ENCODE data around the gene STAP2.
A peak's percentile ranks its signal among the peaks of the same experiment; 100 is the strongest.

STAP2 gene

DNA sequence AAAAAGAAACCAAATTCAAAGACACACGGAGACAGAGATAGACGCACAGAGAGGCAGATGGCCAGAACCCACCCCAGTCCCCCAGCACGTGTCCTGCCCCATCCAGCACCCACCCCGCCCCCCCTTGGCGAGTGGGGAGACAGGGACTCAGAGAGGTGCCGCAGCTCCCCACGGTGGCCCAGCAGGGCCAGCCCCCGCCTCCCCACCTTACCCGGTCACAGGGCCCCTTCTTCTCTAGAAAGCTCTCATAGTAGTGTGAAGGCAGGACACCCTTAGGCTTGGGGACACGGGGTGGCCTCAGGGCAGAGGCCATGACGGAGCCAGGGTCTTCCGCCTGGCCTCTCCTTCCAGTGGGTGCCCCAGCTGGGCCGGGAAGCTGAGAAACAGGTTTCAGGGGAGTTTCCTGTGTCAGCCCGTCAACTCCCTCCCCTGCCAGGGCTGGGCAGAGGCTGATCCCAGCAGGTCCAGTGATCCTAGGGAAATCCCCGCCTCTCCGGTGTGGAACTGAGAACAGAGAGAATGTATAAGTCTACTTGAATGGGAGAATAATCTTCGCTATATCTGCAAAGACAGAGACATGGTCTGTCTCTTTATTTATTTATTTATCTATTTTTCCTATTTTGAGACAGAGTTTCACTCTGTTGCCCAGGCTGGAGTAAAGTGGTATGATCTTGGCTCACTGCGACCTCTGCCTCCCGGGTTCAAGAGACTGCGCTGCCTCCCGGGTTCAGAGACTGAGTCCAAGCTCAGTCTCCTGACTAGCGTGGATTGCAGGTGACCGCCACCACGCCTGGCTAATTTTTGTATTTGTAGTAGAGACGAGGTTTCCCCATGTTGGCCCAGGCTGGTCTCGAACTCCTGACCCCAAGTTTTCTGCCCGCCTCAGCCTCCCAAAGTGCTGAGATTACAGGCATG lies at the start of gene STAP2:
Gene STAP2, minus strand, starts transcription at position 387 of the 915 bp plus-strand sequence. Its CDS starts 74 bp downstream, at position 313.
- no peak for DNase-seq (ENCODE audit: low spot score)

DNA sequence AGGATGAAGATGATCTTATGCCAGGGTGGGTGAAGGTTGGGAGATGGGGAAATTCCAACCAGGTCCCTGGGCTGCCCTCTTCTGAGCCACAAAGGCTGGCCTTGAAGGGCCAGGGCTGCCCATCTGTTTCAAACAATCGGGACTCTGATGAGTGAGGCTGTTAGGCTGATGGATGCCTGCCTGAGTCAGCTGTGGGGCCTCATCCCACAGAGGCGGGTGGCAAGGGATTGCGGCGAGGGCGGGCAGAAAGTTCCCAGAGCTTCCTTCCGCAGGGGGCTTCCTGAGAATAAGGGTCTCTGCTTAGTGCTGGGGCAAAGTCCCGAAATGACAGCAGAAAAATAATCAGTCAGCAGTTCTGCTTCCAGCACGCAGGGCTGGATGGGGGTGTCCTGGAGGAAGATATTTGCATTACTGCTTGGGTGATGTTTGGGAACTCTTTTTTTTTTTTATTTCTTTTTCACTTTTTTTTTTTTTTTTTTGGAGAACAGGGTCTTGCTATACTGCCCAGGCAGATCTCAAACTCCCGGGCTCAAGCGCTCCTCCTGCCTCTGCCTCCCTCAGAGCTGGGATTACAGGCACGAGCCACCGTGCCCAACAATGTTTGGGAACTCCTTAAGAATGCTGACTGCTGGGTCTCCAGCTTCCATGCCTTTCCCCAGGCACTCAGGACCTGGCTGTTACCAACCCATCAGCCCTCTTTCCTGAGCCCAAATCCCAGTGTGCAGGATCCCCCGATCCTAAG lies 47.6 kb upstream of the STAP2 start:
- DNase-seq (ENCODE audit: low spot score) = no peak

DNA sequence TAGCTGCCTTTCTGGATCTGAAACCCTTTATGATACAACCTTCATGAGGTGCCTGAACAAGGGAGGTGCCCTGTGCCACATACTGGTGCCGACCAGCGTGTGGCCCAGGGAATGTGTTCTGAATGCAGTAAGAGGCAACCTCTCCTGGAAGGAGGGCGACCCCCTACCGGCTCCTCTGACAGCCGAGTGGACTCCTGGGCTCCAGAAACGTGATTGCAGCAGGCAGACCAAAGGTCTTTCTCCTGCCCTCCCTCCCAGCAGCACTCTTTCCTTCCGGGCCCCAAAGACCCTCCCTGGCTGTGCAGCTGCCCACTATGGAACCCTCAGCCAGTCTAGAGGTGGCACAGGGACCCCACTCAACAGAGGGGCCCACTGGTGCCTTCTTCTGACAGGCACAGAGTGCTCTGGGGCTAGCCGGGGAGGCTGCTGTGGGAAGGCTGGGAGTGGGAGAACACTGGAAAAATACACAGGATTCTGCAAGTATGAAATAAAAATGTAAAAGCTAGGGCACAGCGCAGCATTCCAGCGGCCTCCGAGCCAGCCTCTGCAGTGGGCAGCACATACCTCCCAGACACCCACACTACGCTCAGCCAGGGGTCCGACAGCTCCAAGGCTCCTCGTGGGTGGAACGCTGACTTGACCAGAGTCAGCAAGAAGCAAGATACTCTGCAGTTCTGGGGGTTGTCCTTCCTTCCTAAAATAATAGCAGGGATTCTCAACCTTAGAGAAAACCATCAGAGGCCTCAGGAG lies 46.8 kb upstream of the STAP2 start:
- DNase-seq (ENCODE audit: low spot score) = no peak

GRCh38 chr19:4380254-4380727 lies 41.7 kb upstream of the STAP2 start:
- DNase-seq (ENCODE audit: low spot score) = no peak

DNA sequence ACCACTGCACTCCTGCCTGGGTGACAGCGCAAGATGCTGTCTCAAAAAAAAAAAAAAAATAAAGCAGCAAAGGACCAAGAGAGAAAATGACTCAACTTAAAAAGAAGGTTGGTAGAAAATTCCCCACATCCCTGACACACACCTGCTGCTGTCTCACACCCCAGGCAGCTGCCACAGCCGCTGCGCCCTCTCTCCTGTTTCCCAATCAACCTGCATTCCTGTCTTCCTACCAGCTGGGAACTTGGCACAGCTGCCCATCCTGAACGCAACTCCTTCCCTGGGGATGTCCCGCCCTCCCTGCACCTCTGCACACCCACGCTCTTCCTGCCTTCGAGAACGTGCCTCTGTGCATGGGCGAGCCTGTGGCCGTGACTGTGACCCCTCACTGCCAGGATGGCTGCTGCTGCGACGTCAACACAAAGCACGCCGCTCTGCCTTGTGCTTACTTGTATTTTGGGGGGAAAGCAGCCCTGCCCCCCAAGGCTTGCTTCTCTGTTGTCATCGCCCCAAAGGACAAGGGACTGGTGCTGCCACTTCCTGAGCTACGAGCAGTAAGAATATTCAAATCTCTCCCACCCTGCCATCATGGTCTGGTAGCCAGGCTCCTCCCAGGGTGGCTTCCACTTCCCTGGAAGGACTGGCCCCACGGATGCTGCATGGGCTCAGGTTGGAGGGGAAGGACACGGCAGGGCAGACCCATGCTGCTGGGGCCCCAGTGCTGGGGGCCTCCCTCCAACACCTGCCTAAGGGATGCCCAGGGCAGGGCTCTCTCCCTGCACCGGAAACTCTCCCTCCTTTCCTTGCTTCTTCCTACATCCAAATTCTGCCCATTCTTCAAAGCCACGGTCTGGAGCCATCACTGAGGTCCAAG lies 41.0 kb upstream of the STAP2 start:
- DNase-seq (ENCODE audit: low spot score) = no peak

DNA sequence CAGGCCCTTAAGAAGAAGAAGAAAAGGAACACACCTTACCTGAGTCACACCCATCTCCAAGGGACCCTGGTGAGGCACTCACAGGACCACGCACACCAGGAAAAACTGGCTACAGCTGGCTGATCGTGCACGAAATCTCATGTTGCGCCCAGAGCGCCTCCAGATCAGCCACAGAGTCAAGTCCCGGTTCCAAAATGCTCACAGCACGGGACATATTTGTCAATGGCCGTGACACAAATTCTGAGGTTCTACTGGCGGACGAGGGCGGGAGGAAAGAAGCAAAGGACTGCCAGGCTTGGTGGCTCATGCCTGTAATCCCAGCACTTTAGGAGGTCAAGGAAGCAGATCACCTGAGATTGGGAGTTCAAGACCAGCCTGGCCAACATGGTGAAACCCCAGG lies 40.3 kb upstream of the STAP2 start:
- DNase-seq (ENCODE audit: low spot score) = no peak

DNA sequence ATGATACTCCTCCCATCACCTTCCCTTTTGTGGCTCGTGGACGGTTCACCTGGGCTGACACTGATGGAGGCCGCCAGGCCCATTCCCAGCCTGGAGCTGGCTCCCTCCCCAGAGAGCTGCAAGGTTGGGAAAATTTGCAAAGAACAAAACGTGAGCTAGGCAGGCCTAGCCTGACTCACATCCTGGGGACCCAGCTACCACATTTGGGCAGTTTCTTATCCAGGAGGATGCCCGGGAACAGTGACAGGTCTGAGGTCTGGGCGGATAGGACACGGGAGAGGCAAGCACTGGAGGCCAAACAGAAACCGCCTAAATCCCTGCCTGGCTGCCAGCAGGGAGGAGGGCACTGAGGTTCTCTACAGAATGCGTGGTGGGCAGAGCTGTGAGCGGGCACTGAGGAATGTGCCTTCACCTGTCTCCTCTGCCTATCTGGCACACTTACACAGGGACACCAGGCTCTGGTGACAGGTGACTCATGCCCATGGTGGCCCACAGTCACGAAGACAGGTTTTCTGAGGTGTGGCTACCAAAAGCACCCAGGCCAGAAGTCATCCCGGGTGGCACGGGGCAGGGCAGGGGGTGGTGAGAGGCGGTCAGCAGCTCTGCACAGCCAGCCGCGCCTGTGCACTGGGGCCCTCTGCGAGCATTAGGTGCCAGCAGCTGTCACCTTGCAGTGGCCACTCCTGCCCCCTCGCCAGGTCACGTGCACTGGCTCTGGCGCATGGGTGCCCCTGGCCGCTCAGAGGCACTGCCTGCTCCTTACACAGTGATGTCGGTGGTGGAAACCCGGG lies 38.6 kb upstream of the STAP2 start:
- DNase-seq (ENCODE audit: low spot score) = no peak

DNA sequence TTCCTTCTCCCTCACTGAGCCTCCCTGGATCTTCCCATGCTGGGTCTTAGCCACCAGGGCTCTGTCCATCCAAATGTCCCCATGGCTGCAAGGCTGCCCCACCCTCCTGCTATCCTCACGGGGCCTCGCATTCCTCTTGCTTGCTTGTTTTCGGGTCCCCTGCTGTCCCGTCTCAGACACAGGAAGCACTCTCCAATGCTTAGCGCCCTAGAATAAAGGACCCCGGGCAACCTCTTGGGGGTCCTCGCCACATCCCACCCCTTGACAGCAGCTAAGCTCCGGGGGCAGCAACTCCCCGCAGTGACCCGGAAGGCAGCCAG lies 38.0 kb upstream of the STAP2 start:
- no peak for DNase-seq (ENCODE audit: low spot score)

DNA sequence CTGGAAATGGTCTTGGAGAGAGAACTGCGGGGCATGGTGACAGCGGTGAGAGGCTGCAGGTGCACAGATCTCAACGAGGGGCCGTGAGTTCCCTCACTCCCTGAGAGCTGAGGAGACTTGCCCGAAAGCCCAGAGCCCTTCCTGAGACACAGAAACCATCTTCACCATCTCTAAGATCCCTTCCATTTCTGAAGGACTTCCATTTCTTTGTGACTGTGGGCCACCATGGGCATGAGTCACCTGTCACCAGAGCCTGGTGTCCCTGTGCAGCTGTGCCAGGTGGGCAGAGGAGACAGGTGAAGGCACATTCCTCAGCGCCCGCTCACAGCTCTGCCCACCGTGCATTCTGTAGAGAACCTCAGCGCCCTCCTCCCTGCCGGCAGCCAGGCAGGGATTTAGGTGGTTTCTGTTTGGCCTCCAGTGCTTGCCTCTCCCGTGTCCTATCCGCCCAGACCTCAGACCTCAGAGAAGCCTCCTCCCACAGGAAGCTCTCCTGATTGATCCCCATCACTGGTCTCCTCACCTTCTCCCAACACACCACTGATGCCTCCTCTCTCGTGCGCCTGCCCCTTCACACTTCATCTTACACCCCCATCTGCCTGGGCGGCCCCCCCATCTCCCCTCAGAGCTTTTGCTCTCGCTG lies 37.5 kb upstream of the STAP2 start:
- no peak for DNase-seq (ENCODE audit: low spot score)

DNA sequence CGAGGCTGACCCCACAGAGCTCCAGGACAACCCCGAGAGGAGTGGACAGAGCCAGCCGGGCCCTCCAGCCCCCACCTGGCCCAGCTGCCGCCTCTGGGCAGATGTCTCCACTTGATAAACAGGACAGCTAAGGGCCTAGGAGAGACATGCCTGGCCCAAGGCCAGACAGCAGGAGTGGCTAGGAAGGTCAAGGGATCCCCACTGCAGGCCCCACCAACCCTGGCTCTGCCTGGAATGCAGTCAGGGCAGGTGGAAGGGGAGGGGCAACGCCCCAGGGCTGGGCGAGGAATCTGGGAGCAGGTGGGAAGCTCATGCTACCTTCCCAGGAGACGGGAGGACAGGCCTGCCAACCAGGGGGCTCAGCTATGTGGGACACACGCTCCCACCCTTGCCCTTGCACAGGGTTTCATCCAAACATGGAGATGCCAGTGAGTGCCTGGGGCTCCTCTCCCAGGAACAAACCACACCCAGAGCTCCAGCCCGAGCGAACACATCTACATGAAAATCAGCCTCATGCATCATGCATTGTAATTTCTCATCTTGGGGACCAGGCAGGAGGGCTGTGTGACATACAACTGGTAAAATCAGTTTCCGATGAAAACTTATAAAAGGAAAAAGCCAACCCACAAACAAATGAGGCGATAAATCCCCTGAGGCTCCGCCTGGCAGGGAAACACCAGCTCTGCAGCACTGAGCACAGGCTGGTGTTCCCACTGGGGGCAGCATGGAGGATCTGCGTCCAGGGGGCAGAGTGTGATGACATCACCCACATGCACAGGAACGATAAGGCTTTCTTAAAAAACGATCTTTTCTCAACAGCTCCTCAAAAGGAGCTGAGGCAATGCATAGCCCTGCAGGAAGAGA lies 36.8 kb upstream of the STAP2 start:
- peak; percentile 62 for DNase-seq (ENCODE audit: low spot score)

GRCh38 chr19:4374498-4375163 lies 36.0 kb upstream of the STAP2 start:
- peak; percentile 90 for DNase-seq (ENCODE audit: low spot score)

DNA sequence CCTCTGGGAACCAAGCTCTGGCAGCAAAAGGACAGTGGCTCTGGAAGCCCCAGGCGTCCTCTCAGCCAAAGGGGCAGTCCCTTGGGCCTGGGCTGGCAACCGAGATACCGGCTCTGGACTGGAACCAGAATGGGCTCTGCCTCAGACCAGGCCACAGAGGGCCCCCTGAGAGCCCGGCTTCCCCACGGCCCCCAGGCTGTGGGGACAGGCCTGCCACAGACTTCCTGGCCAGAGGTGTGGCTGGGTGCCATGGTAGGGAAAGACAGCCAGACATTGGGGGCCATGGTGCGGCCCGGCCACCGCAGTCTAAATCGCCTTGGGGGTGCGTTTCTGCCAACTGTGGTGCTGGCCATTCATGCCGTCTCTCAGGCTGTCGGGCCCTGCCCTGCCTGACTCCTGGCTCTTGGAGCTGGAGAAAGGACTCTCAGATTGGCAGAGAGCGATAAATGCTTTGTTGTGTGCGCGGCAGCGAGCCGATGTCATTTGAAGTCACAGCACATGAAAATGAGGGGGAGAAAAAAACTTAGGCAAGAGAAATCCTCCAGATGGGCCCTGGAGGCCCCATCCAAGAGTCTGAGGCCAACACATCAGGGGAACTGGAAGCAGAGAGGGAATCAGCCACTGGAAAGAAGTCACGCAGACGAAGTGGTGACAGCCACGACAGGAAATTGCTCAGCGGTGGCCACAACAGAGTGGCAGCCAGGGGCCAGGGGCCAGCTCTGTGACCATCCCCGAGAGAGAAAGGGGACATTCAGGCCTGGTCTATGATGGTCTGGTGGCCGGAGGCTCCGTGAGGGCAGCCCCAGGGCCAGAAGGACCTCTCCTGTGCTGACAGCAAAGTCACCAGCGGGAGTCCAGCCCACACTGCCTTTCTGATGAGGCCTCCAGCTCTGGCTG lies 35.2 kb upstream of the STAP2 start:
- peak; percentile 54 for DNase-seq (ENCODE audit: low spot score)

- DNase-seq (ENCODE audit: low spot score) = no peak
These were observed 34.4 kb upstream of the STAP2 start for GRCh38 chr19:4373013-4373367.

GRCh38 chr19:4372165-4373012 lies 33.8 kb upstream of the STAP2 start:
- DNase-seq (ENCODE audit: low spot score) = no peak

DNA sequence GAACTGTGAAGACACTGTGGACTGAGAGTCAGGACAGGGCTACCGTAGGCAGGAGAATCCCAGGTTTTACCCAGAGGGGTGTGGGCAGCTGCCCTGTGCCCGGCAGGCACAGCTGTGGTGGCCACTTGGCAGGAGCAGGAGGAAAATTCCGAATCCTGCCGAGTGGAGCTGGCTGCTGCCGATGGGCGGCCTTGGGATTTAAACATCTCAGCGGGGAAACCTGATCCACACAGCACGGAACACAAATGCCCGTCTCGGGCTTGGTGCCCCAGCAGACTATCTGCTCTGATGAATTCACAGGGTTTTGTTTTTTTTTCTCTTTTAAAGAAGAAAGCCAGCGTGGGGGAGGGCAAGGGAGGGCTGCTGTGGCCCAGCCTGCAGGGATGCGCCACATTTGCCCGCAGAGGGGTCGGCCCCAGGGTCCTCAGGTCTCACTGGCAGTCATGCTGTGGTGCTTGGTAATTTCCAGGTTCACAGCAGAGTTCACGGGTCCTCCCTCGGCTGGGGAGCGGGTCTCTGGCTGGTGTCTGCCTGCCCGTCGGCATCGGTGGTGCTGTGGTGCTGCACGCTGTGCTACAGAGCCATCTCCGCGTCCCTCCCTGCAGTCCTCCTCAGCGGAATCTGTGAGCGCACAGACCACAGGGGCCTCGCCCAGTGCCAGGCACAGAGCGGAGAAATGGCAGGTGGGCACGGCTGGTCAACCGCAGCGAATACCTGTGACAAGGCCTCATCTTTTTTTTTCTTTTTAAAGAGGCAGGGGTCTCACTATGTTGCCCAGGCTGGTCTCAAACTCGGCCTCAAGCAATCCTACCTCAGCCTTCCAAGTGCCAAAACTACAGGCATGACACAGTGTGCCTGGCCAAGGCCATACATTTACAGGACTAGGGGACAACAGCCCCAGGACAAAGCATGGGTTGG lies 32.9 kb upstream of the STAP2 start:
- no peak for DNase-seq (ENCODE audit: low spot score)
